HepG2 (cell line): ENCODE results near the gene CKMT2. TPM values are rescaled to one million over a fixed set of nuclear protein-coding genes. Genes with fewer than 3 reads are reported as not detected.

Source experiments
- BORCS8-MEF2B ChIP-seq: sonication (generic); formaldehyde crosslinking; IDR thresholded peaks from 2 replicates; pipeline ENCODE4 v1.8.0; 2022; ENCODE audit warnings: mild to moderate bottlenecking, missing genetic modification reagents
- DMAP1 ChIP-seq: IDR thresholded peaks from 2 replicates; pipeline ENCODE4 v1.6.1; 2016
- FOXC1 ChIP-seq: sonication (generic); formaldehyde crosslinking; IDR thresholded peaks from 2 replicates; pipeline ENCODE4 v1.8.0; 2022; ENCODE audit warnings: mild to moderate bottlenecking, missing genetic modification reagents, borderline replicate concordance
- NR1H2 ChIP-seq: sonication (generic); formaldehyde crosslinking; IDR thresholded peaks from 2 replicates; pipeline ENCODE4 v1.8.1; 2022; ENCODE audit warnings: low read depth, missing genetic modification reagents, borderline replicate concordance
- PHF5A ChIP-seq: IDR thresholded peaks from one replicate; pipeline ENCODE4 v1.6.1; 2018; ENCODE audit warnings: low read depth, missing genetic modification reagents; ENCODE audit not compliant: unreplicated experiment
- SIX1 ChIP-seq: sonication (generic); formaldehyde crosslinking; IDR thresholded peaks from 2 replicates; pipeline ENCODE4 v1.4.0; 2020; ENCODE audit warnings: missing genetic modification reagents, borderline replicate concordance
- SOX6 ChIP-seq, 2 experiments: fragments of 450-650 bp in 1 of 2; sonication (generic) in 1 of 2; formaldehyde crosslinking in 1 of 2; IDR thresholded peaks; 2 replicates each; pipeline versions ENCODE4 v1.4.0 to v1.6.1; 2017 to 2020; ENCODE audit warnings: antibody characterized with exemption in 1 of 2, mild to moderate bottlenecking in 1 of 2, missing genetic modification reagents in 1 of 2
- TCF12 ChIP-seq, 2 experiments: fragments of 450-650 bp in 1 of 2; sonication (generic) in 1 of 2; formaldehyde crosslinking in 1 of 2; IDR thresholded peaks; 2 replicates each; pipeline versions ENCODE4 v1.6.1 to v1.8.0; 2017 to 2022; ENCODE audit warnings: antibody characterized with exemption in 1 of 2, mild to moderate bottlenecking in 1 of 2, missing genetic modification reagents in 1 of 2, moderate library complexity in 1 of 2
- TOPORS ChIP-seq: sonication (generic); formaldehyde crosslinking; IDR thresholded peaks from 2 replicates; pipeline ENCODE4 v1.8.0; 2023; ENCODE audit warnings: mild to moderate bottlenecking, missing genetic modification reagents
- ZFP1 ChIP-seq: IDR thresholded peaks from 2 replicates; pipeline ENCODE4 v1.6.1; 2016
- ZNF230 ChIP-seq: sonication (generic); formaldehyde crosslinking; IDR thresholded peaks from 2 replicates; pipeline ENCODE4 v1.4.0; 2020; ENCODE audit warnings: mild to moderate bottlenecking, missing genetic modification reagents
- ZNF256 ChIP-seq: sonication (generic); formaldehyde crosslinking; conservative IDR thresholded peaks from 2 replicates; pipeline ENCODE4 v1.4.0; 2020; ENCODE audit warnings: missing genetic modification reagents
- ZNF572 ChIP-seq: sonication (generic); formaldehyde crosslinking; IDR thresholded peaks from 2 replicates; pipeline ENCODE4 v1.5.1; 2020; ENCODE audit warnings: mild to moderate bottlenecking, missing genetic modification reagents
- ZNF619 ChIP-seq: sonication (generic); formaldehyde crosslinking; IDR thresholded peaks from 2 replicates; pipeline ENCODE4 v1.4.0; 2020; ENCODE audit warnings: mild to moderate bottlenecking, missing genetic modification reagents
- ZNF652 ChIP-seq: IDR thresholded peaks from 2 replicates; pipeline ENCODE4 v1.6.1; 2016; ENCODE audit warnings: low read depth, borderline replicate concordance
- polyA plus RNA-seq, 8 experiments: library from polyadenylated mRNA; depleted of rRNA in 3 of 8; stranded (reverse) in 7 of 8; unstranded in 1 of 8; fragments of >200 nt; fragmentation: Illumina TruSeq in 4 of 8; extraction: Trizol in 4 of 8; gene quantifications; 2 replicates each; pipeline versions ENCODE4 v1.2.1 to v1.2.3, GENCODE V29; 2011 to 2016; ENCODE audit warnings: low read depth in 4 of 8, missing spikeins in 1 of 8, mixed read lengths in 1 of 8; ENCODE audit not compliant: insufficient read depth in 1 of 8
- total RNA-seq, 5 experiments: library from RNA; depleted of rRNA; stranded (reverse); fragments of >200 nt; fragmentation: Illumina TruSeq; extraction: Trizol; gene quantifications; 2 replicates each; pipeline ENCODE4 v1.2.3, GENCODE V29; 2016; ENCODE audit warnings: low read depth in 1 of 5
- TF ChIP-seq, protein P1 (sequence below): sonication (generic); formaldehyde crosslinking; IDR thresholded peaks from 2 replicates; pipeline ENCODE4 v1.9.0; 2021; ENCODE audit warnings: missing genetic modification reagents, mild to moderate bottlenecking, borderline replicate concordance
- TF ChIP-seq, protein P2 (sequence below): sonication (generic); formaldehyde crosslinking; conservative IDR thresholded peaks from 2 replicates; pipeline ENCODE4 v1.8.0; 2022; ENCODE audit warnings: mild to moderate bottlenecking, moderate library complexity, missing genetic modification reagents
- TF ChIP-seq, protein P3 (sequence below): sonication (generic); formaldehyde crosslinking; IDR thresholded peaks from 2 replicates; pipeline ENCODE4 v1.4.0; 2020; ENCODE audit warnings: missing genetic modification reagents
- TF ChIP-seq, protein P4 (sequence below): sonication (generic); formaldehyde crosslinking; IDR thresholded peaks from 2 replicates; pipeline ENCODE4 v1.4.0; 2020; ENCODE audit warnings: missing genetic modification reagents, mild to moderate bottlenecking, borderline replicate concordance
- TF ChIP-seq, protein P5 (sequence below): sonication (generic); formaldehyde crosslinking; IDR thresholded peaks from 2 replicates; pipeline ENCODE4 v1.4.0; 2020; ENCODE audit warnings: mild to moderate bottlenecking, missing genetic modification reagents

The CKMT2 gene
- total and polyA plus RNA-seq, 2 of the 13 experiments (the other 11 are each of a cell fraction or from before 2014, with no cell fraction given): 1.2 to 8.8 TPM

DNA sequence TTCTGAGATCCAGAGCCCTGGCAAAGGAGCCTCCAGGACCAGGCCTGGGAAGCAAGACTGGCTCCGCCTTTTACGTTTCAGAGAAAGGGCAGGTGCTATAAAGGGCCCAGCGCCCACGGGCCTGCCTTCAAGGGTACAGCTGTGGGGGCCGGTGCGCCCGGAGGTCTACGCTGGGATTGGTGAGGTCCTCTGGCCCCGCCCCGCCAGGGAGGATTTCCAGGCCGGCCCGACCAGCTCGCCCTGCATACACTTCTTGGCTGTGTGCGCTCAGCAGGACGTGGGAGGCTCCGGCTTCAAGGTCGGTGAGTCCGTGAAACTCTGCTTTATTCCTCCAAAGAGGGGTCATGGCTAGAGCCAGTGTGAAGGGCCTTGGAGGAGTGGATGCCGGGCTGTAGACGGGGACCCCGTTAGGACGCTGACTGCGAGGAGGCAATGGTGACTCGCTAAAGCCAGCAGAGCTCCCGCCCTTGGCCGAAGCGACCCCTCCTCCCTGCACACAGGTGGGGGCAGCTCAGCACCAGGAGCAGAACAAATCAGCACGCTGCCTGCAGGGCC, at the start of gene CKMT2 (continued):
- TF ChIP-seq TCF12 (IDR thresholded peaks at IDR 0.05) (no peak), TCF12 (CRISPR knock-in tag; IDR thresholded peaks at IDR 0.05) (no peak), SOX6 (IDR thresholded peaks at IDR 0.05) (no peak), SOX6 (CRISPR knock-in tag; IDR thresholded peaks at IDR 0.05) (0 out of 2 replicates have a peak, but pooled peaks have one; percentile 38), NR1H2 (CRISPR knock-in tag) (no peak), DMAP1 (CRISPR knock-in tag) (no peak), ZNF619 (no peak), ZFP1 (no peak), PHF5A (CRISPR knock-in tag) (no peak), ZNF652 (CRISPR knock-in tag) (no peak), ZNF256 (CRISPR knock-in tag) (no peak), TOPORS (no peak), FOXC1 (CRISPR knock-in tag) (peak; percentile 35; the same call in 1 of the 2 replicates), ZNF572 (CRISPR knock-in tag) (no peak), BORCS8-MEF2B (CRISPR knock-in tag) (0 out of 2 replicates have a peak, but pooled peaks have one; percentile 53), ZNF230 (CRISPR knock-in tag) (0 out of 2 replicates have a peak, but pooled peaks have one; percentile 32), SIX1 (no peak)
- TF ChIP-seq, protein P1, sequence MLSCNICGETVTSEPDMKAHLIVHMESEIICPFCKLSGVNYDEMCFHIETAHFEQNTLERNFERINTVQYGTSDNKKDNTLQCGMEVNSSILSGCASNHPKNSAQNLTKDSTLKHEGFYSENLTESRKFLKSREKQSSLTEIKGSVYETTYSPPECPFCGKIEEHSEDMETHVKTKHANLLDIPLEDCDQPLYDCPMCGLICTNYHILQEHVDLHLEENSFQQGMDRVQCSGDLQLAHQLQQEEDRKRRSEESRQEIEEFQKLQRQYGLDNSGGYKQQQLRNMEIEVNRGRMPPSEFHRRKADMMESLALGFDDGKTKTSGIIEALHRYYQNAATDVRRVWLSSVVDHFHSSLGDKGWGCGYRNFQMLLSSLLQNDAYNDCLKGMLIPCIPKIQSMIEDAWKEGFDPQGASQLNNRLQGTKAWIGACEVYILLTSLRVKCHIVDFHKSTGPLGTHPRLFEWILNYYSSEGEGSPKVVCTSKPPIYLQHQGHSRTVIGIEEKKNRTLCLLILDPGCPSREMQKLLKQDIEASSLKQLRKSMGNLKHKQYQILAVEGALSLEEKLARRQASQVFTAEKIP: no peak
- TF ChIP-seq, protein P2, sequence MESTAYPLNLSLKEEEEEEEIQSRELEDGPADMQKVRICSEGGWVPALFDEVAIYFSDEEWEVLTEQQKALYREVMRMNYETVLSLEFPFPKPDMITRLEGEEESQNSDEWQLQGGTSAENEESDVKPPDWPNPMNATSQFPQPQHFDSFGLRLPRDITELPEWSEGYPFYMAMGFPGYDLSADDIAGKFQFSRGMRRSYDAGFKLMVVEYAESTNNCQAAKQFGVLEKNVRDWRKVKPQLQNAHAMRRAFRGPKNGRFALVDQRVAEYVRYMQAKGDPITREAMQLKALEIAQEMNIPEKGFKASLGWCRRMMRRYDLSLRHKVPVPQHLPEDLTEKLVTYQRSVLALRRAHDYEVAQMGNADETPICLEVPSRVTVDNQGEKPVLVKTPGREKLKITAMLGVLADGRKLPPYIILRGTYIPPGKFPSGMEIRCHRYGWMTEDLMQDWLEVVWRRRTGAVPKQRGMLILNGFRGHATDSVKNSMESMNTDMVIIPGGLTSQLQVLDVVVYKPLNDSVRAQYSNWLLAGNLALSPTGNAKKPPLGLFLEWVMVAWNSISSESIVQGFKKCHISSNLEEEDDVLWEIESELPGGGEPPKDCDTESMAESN: no peak
- TF ChIP-seq, protein P3, sequence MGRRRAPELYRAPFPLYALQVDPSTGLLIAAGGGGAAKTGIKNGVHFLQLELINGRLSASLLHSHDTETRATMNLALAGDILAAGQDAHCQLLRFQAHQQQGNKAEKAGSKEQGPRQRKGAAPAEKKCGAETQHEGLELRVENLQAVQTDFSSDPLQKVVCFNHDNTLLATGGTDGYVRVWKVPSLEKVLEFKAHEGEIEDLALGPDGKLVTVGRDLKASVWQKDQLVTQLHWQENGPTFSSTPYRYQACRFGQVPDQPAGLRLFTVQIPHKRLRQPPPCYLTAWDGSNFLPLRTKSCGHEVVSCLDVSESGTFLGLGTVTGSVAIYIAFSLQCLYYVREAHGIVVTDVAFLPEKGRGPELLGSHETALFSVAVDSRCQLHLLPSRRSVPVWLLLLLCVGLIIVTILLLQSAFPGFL (CRISPR knock-in tag): no peak
- TF ChIP-seq, protein P4, sequence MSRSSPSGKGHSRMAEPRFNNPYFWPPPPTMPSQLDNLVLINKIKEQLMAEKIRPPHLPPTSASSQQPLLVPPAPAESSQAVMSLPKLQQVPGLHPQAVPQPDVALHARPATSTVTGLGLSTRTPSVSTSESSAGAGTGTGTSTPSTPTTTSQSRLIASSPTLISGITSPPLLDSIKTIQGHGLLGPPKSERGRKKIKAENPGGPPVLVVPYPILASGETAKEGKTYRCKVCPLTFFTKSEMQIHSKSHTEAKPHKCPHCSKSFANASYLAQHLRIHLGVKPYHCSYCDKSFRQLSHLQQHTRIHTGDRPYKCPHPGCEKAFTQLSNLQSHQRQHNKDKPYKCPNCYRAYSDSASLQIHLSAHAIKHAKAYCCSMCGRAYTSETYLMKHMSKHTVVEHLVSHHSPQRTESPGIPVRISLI (CRISPR knock-in tag): no peak
- TF ChIP-seq, protein P5, sequence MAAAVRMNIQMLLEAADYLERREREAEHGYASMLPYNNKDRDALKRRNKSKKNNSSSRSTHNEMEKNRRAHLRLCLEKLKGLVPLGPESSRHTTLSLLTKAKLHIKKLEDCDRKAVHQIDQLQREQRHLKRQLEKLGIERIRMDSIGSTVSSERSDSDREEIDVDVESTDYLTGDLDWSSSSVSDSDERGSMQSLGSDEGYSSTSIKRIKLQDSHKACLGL (CRISPR knock-in tag): peak; percentile 64; the same call in 1 of the 2 replicates
